Right lobe of liver (tissue), 4 donors: Measurements from ENCODE around the gene GABBR1.

Experiments
- POLR2A ChIP-seq: fragments of 450-650 bp; IDR thresholded peaks from one replicate; pipeline ENCODE4 v1.6.1; 2017; ENCODE audit warnings: antibody characterized with exemption, mild to moderate bottlenecking
- TF ChIP-seq, protein P1 (sequence below), 4 donors: fragments of 200-600 bp in 3 of 4; fragments of 450-650 bp in 1 of 4; IDR thresholded peaks; one replicate each; pipeline versions ENCODE4 v1.5.1 to v1.8.0; 2016 to 2022; ENCODE audit warnings: antibody characterized with exemption in 4 of 4, mild to moderate bottlenecking in 2 of 4
- donor health status: DM: no; HTN: no; CAD: no.
- donor health status: DM: no; HTN: no; CAD: no.
- donor health status: DM: no; HTN: yes; CAD: no.

DNA sequence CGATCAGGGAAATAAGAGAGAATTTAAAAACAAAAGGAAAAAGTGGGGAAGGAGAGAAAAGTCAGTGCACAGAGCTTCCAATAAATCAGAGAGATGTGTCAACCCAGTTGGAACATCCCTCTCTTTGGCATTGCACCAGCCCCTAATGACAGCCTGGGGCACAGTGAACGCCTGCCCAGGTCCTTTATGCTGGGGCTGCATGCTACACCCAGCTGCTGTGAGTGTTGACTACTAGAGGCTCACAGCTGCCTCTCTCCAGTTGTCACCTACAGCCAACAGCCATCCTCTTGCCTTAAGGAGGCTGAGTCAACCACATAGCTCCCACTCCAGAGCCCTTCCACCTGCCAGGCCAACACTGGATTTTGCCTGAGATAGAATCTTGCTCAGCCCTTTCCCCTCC is 29.1 kb downstream of the GABBR1 start:
- TF ChIP-seq, protein P1, sequence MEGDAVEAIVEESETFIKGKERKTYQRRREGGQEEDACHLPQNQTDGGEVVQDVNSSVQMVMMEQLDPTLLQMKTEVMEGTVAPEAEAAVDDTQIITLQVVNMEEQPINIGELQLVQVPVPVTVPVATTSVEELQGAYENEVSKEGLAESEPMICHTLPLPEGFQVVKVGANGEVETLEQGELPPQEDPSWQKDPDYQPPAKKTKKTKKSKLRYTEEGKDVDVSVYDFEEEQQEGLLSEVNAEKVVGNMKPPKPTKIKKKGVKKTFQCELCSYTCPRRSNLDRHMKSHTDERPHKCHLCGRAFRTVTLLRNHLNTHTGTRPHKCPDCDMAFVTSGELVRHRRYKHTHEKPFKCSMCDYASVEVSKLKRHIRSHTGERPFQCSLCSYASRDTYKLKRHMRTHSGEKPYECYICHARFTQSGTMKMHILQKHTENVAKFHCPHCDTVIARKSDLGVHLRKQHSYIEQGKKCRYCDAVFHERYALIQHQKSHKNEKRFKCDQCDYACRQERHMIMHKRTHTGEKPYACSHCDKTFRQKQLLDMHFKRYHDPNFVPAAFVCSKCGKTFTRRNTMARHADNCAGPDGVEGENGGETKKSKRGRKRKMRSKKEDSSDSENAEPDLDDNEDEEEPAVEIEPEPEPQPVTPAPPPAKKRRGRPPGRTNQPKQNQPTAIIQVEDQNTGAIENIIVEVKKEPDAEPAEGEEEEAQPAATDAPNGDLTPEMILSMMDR (IDR thresholded peaks at IDR 0.05), result no peak
- no peak for TF ChIP-seq POLR2A
